ENCODE results near the gene COP1. TPM values are rescaled to one million over a fixed set of nuclear protein-coding genes. Genes with fewer than 3 reads are reported as not detected.

The COP1 gene
- total and polyA plus RNA-seq, 10 donors, result 46.7 to 110 (median 66.0) TPM

- Histone ChIP-seq H3K27ac (no peak overlapping the region), H3K4me3 (no peak overlapping the region), H3K4me1 (no peaks in the 10 kb centered on the region), H3K9me3 (no peaks in the 10 kb centered on the region), H3K36me3 (peaks cover 0 to 39% (median 2%) of the 10 kb centered on the region in 6 donors), H3K27me3 (replicated peaks in 1 of 7) (no peaks in the 10 kb centered on the region)
- DNase-seq, result no peak
- 74 to 94% (median 85%) methylated on average over 4 of the region's 4 CpGs for WGBS, 5 donors
- intact Hi-C loops (cut with DNase I; ENCODE audit: low total_unique reads), result no loop called here
- no peak for TF ChIP-seq CTCF (IDR thresholded peaks at IDR 0.05 in 8 of 11, conservative IDR thresholded peaks at IDR 0.05 in 3 of 11)
- no peak for TF ChIP-seq POLR2A (IDR thresholded peaks at IDR 0.05)
- TF ChIP-seq POLR2AphosphoS5 (IDR thresholded peaks at IDR 0.05), result no peak
These were observed 155.1 kb downstream of the COP1 start for GRCh38 chr1:176051902-176052518.

- peaks cover 0 to 39% (median 2%) of the 10 kb centered on the region in 6 donors for H3K36me3 ChIP-seq
- intact Hi-C loops (cut with DNase I; ENCODE audit: low total_unique reads), result no loop called here
These were observed 155.7 kb downstream of the COP1 start for GRCh38 chr1:176051402-176051801.

GRCh38 chr1:176049582-176049981, 157.5 kb downstream of the COP1 start:
- DNase-seq, result no peak
- no peaks in the 10 kb centered on the region for H3K27me3 ChIP-seq (replicated peaks in 1 of 7)
- H3K27ac ChIP-seq, result no peak overlapping the region
- H3K4me3 ChIP-seq, result no peak overlapping the region
- H3K4me1 ChIP-seq, result no peaks in the 10 kb centered on the region
- H3K36me3 ChIP-seq, result peaks cover 0 to 38% (median 7%) of the 10 kb centered on the region in 6 donors
- H3K9me3 ChIP-seq, result no peaks in the 10 kb centered on the region
- intact Hi-C loops (cut with DNase I; ENCODE audit: low total_unique reads), result no loop called here
- no peak for TF ChIP-seq CTCF (IDR thresholded peaks at IDR 0.05 in 8 of 11, conservative IDR thresholded peaks at IDR 0.05 in 3 of 11)

More at GRCh38 chr1:176051402-176051801, 155.7 kb downstream of the COP1 start:
- Histone ChIP-seq H3K4me3 (no peak overlapping the region), H3K9me3 (no peaks in the 10 kb centered on the region), H3K27me3 (replicated peaks in 1 of 7) (no peaks in the 10 kb centered on the region), H3K4me1 (no peaks in the 10 kb centered on the region), H3K27ac (no peak overlapping the region)
- DNase-seq, result no peak
- 97 to 100% (median 98%) methylated on average over 3 of the region's 3 CpGs for WGBS, 5 donors
- no peak for TF ChIP-seq POLR2A (IDR thresholded peaks at IDR 0.05)
- no peak for TF ChIP-seq POLR2AphosphoS5 (IDR thresholded peaks at IDR 0.05)
- no peak for TF ChIP-seq CTCF (IDR thresholded peaks at IDR 0.05 in 8 of 11, conservative IDR thresholded peaks at IDR 0.05 in 3 of 11)

GRCh38 chr1:176046926-176047325, 160.2 kb downstream of the COP1 start:
- Histone ChIP-seq H3K9me3 (no peaks in the 10 kb centered on the region), H3K36me3 (peaks cover 0 to 57% (median 24%) of the 10 kb centered on the region in 6 donors), H3K27me3 (replicated peaks in 1 of 7) (no peaks in the 10 kb centered on the region), H3K4me1 (no peaks in the 10 kb centered on the region), H3K27ac (no peak overlapping the region), H3K4me3 (no peak overlapping the region)
- intact Hi-C loops (cut with DNase I; ENCODE audit: low total_unique reads), result no loop called here
- no peak for DNase-seq
- WGBS, 5 donors, result 95 to 99% (median 97%) methylated on average over 3 of the region's 3 CpGs
- TF ChIP-seq CTCF (IDR thresholded peaks at IDR 0.05 in 8 of 11, conservative IDR thresholded peaks at IDR 0.05 in 3 of 11) (no peak), POLR2AphosphoS5 (IDR thresholded peaks at IDR 0.05) (no peak), POLR2A (IDR thresholded peaks at IDR 0.05) (no peak)

Measured in spleen (tissue), 11 donors.